HUDEP-2 (cell line): ENCODE measurements around the gene UGT1A3.

Source experiments
- DNase-seq, 76 experiments: peaks; one replicate each; lab custom pipeline; 2025; ENCODE audit not compliant: unreplicated experiment in 76 of 76; lab: John Stamatoyannopoulos, UW

UGT1A3 gene

DNA sequence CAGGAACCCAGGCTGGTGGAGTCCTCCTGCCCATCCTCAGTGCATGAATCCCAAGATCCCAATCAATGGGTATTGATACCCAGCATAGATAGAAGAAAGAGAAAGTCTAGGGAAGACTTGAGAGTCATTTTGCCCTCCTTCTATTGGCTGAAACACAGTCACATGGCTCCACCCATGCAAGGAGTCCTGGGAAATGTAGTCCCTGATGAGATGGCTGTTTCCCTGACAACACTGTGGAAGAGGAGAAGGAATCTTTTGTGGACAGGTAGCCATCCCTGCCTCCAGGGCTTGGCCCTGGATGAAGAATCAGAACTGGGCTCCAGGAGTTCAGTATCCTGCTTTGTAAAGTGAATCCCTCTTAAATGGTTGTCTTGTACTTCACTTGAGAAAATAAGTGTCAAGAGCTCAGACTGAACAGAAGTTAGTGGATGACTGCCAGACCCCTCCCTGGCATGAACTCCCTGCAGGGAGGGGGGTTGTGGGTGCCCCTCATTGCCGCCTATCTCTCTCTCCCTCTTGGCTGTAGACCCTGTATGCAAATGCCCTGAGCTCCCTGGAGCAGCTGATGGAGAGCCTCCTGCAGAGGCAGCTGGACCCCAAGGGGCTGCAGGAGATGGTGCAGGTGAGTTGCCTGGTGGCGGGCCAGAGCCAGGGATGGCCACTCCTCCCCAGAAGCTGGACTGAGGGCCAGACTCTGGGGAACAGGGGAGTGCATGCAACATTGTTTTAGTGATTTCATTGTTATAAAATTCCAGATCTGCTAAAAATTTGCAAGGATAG lies 85.4 kb downstream of the UGT1A3 start:
- no peak for DNase-seq

DNA sequence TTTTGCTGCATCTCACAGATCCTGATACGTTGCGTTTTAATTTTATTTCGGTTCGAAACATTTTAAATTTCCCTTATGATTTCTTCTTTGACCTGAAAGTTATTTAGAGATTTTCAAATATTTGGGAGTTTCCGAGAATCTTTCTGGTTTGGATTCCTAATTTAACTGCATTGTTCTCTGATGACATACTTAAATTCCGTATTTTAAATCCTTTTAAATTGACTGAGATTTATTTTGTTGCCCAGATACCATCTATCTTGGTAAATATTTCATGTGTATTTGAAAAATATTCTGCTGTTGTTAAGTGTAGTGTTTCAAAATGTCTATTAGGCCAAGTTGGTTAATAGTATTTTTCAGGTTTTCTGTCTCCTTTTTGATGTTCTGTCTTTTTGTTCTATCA lies 87.0 kb downstream of the UGT1A3 start:
- DNase-seq: no peak

DNA sequence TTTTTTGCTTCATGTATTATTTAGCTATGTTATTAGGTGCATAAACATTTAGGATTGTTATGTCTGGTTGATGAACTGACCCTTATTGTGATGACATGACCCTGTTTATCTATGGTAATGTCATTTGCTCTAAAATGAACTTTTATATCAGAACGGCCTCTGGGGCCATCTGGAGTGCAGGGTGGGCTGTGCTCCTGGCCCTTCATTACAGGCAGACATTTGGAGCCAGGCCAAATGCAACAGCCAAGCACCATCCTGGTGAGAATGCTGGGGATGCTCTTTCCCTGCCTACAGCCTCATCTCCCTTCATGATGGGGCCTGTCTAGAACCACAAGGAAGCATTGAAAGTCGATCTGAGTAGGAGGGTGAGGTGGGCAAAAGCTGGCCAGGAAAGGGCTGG lies 87.5 kb downstream of the UGT1A3 start:
- DNase-seq: no peak

DNA sequence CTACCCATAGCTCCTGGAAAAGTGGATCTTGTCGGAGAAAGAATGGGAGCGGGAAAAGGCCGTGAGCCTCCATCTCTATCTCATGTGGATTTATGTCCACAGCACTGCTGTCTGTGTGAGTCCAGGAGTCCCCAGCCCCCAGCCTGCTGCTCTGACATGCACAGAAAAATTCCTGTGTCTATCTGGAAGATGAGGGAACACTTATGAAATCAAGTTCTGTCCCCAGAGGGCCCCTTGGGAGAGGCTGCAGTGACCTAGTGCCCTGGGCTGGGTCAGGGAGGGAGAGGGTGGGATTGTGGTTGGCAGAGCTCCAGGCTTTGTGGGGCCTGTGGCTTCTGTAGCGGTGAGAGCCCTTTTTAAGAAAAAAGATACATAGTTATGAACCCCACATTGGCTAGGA lies 87.9 kb downstream of the UGT1A3 start:
- no peak for DNase-seq

DNA sequence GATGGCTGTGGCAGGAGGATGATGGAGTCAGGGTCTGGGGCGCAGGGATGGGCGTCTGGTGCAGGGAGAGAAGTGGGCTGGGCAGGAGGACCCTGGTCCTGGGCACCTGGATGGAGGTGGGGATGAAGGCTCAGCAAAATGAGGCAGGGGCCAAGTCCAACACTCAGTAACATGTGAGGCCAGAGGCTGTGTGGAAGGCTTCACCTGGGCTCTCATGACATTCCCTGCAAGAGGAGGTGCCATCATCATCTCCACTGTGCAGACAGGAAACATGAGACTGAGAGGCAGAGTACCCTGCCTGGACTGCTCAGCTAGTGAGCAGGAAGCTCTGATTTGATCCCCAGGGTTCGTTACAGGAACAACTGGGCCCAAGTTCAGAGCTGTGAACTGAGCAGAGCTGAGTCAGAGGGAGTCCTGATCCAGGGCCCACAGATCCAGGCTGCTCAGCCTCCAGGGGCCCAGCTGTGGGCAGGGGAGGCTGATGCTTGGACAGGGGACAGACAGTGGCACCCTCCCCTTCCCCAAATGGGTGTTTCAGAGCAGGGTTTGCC lies 88.6 kb downstream of the UGT1A3 start:
- no peak for DNase-seq

DNA sequence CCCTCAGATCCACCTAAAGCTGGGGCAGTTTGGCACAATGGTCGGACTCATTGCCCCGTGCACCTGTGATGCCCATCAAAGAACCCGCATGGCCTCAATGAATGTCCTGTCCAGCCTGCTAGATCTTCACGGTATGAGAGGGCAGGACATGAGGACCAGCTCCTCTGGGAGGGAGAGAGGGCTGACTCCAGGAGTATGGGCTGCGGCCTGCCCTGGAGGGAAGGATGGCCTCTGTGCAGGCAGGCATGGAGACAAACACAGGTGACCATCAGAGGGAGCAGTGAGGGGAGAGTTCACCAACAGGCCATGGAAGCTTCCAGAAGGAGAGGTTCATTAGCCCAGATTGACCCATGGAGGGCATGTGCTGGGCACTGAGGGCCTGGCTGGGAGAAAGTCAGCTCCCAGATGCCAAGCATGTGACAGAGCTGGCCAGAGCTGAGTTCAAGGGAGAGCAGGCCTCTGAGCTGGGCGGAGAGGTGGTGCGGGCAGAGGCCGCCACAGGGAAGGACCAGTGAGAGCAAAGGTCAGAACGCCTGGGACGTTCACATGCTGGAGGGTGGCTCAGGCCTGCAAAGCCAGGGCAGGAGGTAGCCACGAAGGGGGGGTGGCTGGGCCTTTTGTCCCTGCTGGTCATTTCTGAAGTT lies 89.3 kb downstream of the UGT1A3 start:
- no peak for DNase-seq

DNA sequence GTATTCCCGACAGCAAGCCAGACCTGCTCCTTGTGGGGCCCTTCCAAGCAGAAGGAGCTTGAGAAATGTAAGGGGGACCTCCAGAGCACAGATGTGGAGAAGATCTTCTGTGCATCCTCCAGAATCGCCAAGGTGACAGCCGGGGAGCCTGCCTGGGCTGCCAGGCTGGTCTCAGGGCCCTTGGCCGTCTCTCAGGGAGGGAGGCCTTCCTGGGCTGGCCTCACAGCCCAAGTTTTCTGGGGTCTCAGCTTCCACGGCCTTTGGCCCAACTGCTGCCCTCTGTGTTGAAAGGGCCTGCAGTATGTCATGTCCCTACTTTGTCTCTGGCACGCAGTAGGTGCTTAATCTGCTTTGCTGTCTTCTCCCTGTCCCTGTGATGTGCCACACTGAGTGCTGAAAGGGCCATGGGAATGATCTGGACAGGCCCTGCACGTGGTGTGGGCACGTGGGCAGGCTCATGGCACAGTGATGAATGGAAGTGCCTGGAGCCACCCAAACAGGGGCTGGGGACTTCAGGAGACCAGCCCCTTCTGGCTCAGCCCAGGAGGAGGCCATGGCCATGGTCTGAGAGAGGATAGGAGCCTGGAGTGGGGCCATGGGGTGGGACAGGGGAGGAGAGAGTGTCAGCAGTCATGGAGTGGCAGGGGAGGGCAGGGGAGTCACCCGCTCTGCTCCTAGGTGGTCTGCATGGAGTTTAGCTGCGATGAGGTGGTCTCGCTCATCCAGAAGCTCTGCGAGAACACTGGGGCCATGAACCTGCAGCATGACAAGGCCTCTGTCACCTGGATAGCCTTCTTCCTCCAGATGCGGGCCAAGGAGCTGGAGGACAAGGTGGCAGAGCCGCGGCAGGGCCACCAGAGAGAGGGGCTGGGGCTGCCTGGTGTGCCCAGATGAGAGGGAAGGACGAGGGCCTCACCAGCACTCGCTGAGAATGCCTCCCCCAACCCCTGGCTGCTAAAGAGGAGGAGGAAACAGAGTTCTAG lies 90.1 kb downstream of the UGT1A3 start:
- no peak for DNase-seq

DNA sequence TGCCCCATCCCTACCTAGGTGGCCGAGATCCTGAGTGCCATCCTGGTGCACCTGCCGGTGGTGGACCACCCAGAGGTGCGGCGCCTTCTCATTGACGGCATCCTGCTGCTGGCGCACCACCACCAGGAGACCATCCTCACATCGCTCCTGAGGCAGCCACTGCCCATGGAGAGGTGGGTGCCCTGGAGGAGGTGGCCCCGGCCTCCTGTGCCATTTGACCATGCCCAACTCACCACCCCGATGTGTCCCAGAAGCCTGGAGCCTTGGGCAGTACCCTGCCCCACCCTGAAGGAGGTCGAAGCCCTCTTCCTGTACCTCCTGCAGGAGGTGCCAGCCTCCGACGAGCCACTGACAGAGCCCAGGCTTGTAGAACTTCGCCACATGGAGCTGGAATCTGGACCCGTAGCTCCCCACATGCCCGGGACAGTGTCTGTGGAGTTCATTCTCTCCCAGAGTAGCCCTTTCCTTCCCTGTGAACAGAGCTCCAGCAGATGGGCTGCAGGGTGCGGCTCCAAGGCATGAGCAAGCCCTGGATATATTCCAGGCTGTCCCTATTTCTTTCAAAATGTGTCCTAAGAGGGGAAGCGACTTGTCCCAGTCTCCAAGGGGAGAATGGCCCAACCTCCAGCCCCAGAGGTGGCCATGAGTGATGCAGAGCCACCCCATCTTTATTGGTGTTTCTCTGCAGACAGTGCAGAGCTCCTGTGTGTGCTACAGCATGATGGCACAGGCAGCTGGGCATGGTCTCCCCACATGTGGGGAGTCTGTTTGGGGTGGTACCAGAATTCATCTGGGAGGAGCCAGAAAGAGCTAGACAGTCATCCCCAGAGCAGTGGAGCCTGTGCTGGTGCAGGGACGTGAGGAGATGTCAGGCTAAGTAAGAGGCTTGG lies 91.3 kb downstream of the UGT1A3 start:
- no peak for DNase-seq

DNA sequence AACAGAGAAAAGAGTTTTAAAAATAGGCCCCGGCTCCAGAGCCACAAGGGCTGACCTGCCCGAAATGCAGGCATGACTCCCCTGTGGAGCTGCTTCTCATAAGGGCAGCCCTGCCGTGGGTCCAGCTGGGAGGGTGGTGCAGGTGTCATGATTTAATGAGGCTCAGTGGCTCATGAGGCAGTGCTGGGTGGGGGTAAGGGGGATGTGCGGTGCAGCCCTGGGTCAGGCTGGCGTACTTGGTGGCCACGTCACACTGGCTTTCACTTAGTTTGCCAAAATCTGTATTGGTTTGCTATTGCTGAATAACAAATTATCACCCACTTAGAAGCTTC lies 91.9 kb downstream of the UGT1A3 start:
- no peak for DNase-seq

DNA sequence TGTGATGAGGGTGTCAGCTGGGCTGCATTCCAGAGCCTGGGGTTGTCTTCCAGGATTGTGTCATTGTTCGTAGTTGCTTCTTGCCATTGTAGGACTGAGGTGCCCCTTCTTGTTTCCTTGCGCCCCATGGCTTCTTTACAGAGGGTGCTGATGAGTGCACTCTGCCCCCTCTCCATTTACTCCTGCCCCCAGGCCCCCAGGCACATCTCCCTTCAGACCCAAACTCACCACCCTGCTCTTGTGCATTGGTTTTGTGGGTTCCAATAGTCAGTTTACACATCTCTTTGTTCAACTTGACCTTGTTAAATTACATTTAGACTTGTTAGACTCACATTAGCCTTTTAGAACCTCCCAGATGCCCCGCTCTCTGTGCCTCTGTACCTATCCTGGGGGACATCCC lies 92.4 kb downstream of the UGT1A3 start:
- DNase-seq: no peak

DNA sequence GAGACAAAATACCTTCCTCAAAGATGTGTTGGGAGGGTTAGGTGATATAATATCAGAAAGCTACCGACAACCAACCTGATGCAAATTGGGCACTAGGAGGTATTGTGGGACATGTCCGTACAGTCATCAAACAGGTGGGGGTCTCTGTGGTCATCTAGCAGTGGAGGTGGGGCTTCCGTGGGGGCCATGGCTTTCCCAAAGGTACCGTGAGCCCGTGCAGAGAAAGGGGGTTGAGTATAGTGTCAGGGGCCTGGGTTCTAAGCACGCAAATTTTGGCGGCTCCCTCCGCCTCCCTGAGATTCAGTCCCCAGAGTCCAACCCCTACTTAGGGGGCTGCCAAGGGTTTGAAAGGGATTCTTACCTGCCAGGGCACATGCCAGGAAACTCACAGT lies 92.9 kb downstream of the UGT1A3 start:
- DNase-seq: no peak

DNA sequence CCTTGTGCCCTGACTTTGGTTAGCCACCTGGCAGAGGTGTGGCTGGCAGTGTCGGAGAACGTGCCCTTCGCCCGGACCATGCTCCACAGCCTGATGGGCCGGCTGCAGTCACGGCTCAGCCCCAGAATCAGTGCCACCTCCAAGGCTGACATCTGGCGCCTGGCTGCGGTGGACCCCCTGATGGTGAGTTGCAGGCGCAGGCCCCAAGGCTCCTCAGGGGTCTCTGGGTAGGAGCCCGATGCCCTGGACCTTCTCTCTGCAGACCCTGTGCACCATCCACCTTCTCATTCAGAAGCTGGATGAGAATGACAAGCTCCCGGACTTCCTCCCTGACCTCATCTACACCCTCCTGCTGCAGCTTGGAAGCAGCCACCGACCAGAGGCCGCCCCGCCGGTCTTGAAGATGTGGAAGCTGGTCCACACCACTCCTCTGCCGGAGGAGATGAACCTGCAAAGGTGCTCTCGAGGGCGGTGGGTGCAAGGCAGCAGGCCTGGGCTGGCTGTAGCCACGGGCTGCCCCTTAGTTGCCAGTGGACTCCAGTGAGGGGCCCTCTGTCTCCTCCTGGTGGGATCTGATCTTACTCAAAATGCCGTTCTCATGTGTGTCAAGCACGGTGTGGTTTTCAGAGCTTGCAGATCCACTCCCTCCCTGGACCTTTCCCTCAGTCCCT lies 93.4 kb downstream of the UGT1A3 start:
- no peak for DNase-seq
